ENCODE results near the gene SNX4.

Gene SNX4

GRCh38 chr3:125513490-125514115 is 6.4 kb downstream of the SNX4 start:
- DNase-seq (ENCODE audit: low read depth), result no peak
- no peak for TF ChIP-seq CTCF (conservative IDR thresholded peaks at IDR 0.05; ENCODE audit: low read depth, low read length)
- H3K4me3 ChIP-seq (ENCODE audit: low read length), result no peak overlapping the region

- DNase-seq (ENCODE audit: low read depth), result no peak
- no peak overlapping the region for H3K4me3 ChIP-seq (ENCODE audit: low read length)
- TF ChIP-seq CTCF (conservative IDR thresholded peaks at IDR 0.05; ENCODE audit: low read depth, low read length), result no peak
Measured at GRCh38 chr3:125512135-125512920, 7.7 kb downstream of the SNX4 start.

- TF ChIP-seq CTCF (conservative IDR thresholded peaks at IDR 0.05; ENCODE audit: low read depth, low read length), result no peak
- no peak overlapping the region for H3K4me3 ChIP-seq (ENCODE audit: low read length)
Measured at GRCh38 chr3:125511420-125512118, 8.4 kb downstream of the SNX4 start.

GRCh38 chr3:125507128-125507527 is 12.9 kb downstream of the SNX4 start:
- no peak overlapping the region for H3K4me3 ChIP-seq (ENCODE audit: low read length)
- TF ChIP-seq CTCF (conservative IDR thresholded peaks at IDR 0.05; ENCODE audit: low read depth, low read length), result no peak
- DNase-seq (ENCODE audit: low read depth), result no peak

More at GRCh38 chr3:125511420-125512118, 8.4 kb downstream of the SNX4 start:
- no peak for DNase-seq (ENCODE audit: low read depth)

- no peak overlapping the region for H3K4me3 ChIP-seq (ENCODE audit: low read length)
- DNase-seq (ENCODE audit: low read depth), result no peak
- no peak for TF ChIP-seq CTCF (conservative IDR thresholded peaks at IDR 0.05; ENCODE audit: low read depth, low read length)
Measured at GRCh38 chr3:125498630-125499029, 21.4 kb downstream of the SNX4 start.

DNA sequence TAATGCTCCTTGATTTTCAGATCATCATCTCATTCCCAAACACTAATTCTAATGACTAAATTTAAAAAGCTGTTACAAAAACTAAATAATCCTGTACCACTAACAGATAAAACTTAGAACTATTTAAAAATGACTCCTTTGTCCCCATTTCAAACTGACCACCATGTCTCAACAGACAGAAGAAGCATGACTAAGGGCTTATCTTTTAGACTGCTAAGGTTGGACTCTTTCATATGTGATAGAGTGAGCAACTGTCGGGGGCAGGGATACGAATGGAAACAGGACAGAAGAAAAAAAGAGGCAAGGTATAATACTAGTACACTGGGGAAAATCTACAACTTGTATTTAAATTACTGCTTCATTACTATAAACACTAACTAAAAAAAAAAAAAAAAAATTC is 23.3 kb downstream of the SNX4 start:
- no peak overlapping the region for H3K4me3 ChIP-seq (ENCODE audit: low read length)
- DNase-seq (ENCODE audit: low read depth), result no peak
- TF ChIP-seq CTCF (conservative IDR thresholded peaks at IDR 0.05; ENCODE audit: low read depth, low read length), result no peak

Measured in retinal pigment epithelial cell (primary cell).